ENCODE data around the gene ITPK1. TPM values are rescaled to one million over a fixed set of nuclear protein-coding genes. Genes with fewer than 3 reads are reported as not detected.

ITPK1 gene
- total RNA-seq, 1 experiment from 2014 or later: 60.1 TPM

DNA sequence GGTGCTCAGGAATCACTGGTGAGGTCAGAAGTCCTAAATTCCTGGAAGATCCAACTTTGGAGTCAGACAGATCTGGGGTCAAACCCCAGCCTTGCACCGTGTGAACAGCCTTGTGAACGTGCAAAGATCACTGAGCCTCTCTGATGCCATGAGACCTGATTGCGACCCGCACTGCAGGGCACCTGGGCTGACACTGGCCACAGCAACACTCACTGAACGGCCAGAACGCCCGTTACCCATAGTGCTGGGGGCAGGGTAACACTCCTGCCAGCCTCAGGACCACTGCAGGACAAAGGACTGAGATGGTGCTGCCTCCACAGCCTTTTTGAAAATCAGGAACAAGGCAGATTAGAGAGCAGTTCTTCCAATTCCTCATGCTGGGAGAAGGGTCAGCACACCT lies 164.5 kb downstream of the ITPK1 start:
- Mint-ChIP-seq H3K4me1 (ENCODE audit: low read depth, unreplicated experiment) (no peaks in the 10 kb centered on the region), H3K36me3 (ENCODE audit: insufficient read depth, unreplicated experiment) (peaks cover 22% of the 10 kb centered on the region), H3K4me3 (ENCODE audit: unreplicated experiment) (no peak overlapping the region), H3K9me3 (ENCODE audit: unreplicated experiment) (no peaks in the 10 kb centered on the region), H3K27me3 (ENCODE audit: insufficient read depth, unreplicated experiment) (no peaks in the 10 kb centered on the region), H3K27ac (ENCODE audit: unreplicated experiment) (no peak overlapping the region)
- intact Hi-C loops (cut with micrococcal nuclease; ENCODE audit: unreplicated experiment): loop anchor here (5.0 kb wide), 1 partner anchor 141 kb away; no protein-coding TSS in a partner anchor
- ChIA-PET POLR2A (no interaction called here), CTCF (interaction anchor here (1.0 to 1.5 kb wide), 3 partner anchors 60 to 164 kb away, joined by 3 to 7 read pairs (median 5); partner anchors contain the start of gene ITPK1)
- Histone ChIP-seq H3K27me3 (replicated peaks; ENCODE audit: control insufficient read depth, insufficient read depth, low read length) (no peaks in the 10 kb centered on the region), H3K9me3 (no peaks in the 10 kb centered on the region), H3K36me3 (ENCODE audit: control insufficient read depth, insufficient read depth, low read length) (0 out of 2 replicates have a peak, but pooled peaks cover 2% of the 10 kb centered on the region), H3K4me3 (ENCODE audit: low read depth, low read length) (no peak overlapping the region), H3K4me1 (no peaks in the 10 kb centered on the region)
- BruUV-seq (replicated peaks): no TSS peak
- DNase-seq: no peak
- TF ChIP-seq, protein P1, sequence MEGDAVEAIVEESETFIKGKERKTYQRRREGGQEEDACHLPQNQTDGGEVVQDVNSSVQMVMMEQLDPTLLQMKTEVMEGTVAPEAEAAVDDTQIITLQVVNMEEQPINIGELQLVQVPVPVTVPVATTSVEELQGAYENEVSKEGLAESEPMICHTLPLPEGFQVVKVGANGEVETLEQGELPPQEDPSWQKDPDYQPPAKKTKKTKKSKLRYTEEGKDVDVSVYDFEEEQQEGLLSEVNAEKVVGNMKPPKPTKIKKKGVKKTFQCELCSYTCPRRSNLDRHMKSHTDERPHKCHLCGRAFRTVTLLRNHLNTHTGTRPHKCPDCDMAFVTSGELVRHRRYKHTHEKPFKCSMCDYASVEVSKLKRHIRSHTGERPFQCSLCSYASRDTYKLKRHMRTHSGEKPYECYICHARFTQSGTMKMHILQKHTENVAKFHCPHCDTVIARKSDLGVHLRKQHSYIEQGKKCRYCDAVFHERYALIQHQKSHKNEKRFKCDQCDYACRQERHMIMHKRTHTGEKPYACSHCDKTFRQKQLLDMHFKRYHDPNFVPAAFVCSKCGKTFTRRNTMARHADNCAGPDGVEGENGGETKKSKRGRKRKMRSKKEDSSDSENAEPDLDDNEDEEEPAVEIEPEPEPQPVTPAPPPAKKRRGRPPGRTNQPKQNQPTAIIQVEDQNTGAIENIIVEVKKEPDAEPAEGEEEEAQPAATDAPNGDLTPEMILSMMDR (IDR thresholded peaks at IDR 0.05; ENCODE audit: insufficient read depth in 1 of 2, low read depth in 1 of 2, low read length in 1 of 2, severe bottlenecking in 1 of 2, unreplicated experiment in 1 of 2): no peak

DNA sequence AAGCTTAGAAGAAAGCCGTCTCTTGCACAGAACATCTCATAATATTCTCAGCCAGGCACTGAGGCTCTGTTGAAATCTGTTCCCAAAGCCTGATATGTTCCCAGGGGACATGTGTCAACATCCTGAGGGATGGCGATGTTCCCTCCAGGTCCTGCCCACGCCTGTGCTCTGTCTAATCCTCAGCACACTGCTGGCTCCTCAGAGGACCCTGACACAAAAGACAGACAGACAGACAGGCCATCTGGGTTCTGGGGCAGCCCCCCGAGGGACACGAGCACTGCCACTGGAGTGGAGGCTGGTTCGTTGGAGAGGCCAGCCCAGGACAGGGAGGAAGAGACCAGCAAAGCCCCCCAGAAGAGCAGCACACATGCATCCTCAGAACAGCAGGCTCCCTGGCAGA lies 165.0 kb downstream of the ITPK1 start:
- no peak overlapping the region for H3K27ac Mint-ChIP-seq (ENCODE audit: unreplicated experiment)
- CTCF ChIA-PET: no interaction called here
- no peaks in the 10 kb centered on the region for H3K9me3 Mint-ChIP-seq (ENCODE audit: unreplicated experiment)
- no peaks in the 10 kb centered on the region for H3K27me3 Mint-ChIP-seq (ENCODE audit: insufficient read depth, unreplicated experiment)
- H3K4me1 Mint-ChIP-seq (ENCODE audit: low read depth, unreplicated experiment): no peaks in the 10 kb centered on the region
- 0 out of 2 replicates have a peak, but pooled peaks cover 2% of the 10 kb centered on the region for H3K36me3 ChIP-seq (ENCODE audit: control insufficient read depth, insufficient read depth, low read length)
- H3K9me3 ChIP-seq: no peaks in the 10 kb centered on the region
- intact Hi-C loops (cut with micrococcal nuclease; ENCODE audit: unreplicated experiment): loop anchor here (5.0 kb wide), 1 partner anchor 142 kb away; no protein-coding TSS in a partner anchor
- POLR2A ChIA-PET: no interaction called here
- no peaks in the 10 kb centered on the region for H3K27me3 ChIP-seq (replicated peaks; ENCODE audit: control insufficient read depth, insufficient read depth, low read length)
- H3K4me3 Mint-ChIP-seq (ENCODE audit: unreplicated experiment): no peak overlapping the region
- H3K4me3 ChIP-seq (ENCODE audit: low read depth, low read length): no peak overlapping the region
- TF ChIP-seq, protein P1 (IDR thresholded peaks at IDR 0.05; ENCODE audit: insufficient read depth in 1 of 2, low read depth in 1 of 2, low read length in 1 of 2, severe bottlenecking in 1 of 2, unreplicated experiment in 1 of 2): no peak
- no TSS peak for BruUV-seq (replicated peaks)
- H3K4me1 ChIP-seq: no peaks in the 10 kb centered on the region
- no peak for DNase-seq
- H3K36me3 Mint-ChIP-seq (ENCODE audit: insufficient read depth, unreplicated experiment): peaks cover 22% of the 10 kb centered on the region

DNA sequence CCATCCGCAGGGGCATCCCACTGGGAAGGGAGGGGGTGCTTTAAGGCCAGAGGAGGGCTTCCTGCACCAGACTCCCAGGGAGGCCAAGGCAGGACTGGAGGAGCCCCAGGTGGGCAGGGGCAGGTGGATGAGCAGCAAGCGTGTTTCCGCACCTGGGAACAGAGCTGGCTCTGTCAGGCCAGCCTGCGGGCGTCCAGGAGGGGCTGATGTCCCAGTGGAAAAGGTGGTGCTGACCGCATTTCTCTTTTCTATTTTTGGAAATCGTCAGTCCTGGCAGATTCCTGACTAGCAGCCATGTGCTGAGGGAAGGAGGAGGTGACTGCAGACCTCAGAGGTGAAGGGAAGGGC lies 165.6 kb downstream of the ITPK1 start:
- Histone ChIP-seq H3K4me1 (no peaks in the 10 kb centered on the region), H3K9me3 (no peaks in the 10 kb centered on the region), H3K36me3 (ENCODE audit: control insufficient read depth, insufficient read depth, low read length) (0 out of 2 replicates have a peak, but pooled peaks cover 2% of the 10 kb centered on the region), H3K4me3 (ENCODE audit: low read depth, low read length) (no peak overlapping the region), H3K27me3 (replicated peaks; ENCODE audit: control insufficient read depth, insufficient read depth, low read length) (no peaks in the 10 kb centered on the region)
- no peak for DNase-seq
- Mint-ChIP-seq H3K4me1 (ENCODE audit: low read depth, unreplicated experiment) (no peaks in the 10 kb centered on the region), H3K9me3 (ENCODE audit: unreplicated experiment) (no peaks in the 10 kb centered on the region), H3K36me3 (ENCODE audit: insufficient read depth, unreplicated experiment) (peaks cover 22% of the 10 kb centered on the region), H3K27me3 (ENCODE audit: insufficient read depth, unreplicated experiment) (no peaks in the 10 kb centered on the region), H3K27ac (ENCODE audit: unreplicated experiment) (no peak overlapping the region), H3K4me3 (ENCODE audit: unreplicated experiment) (no peak overlapping the region)
- CTCF ChIA-PET: no interaction called here
- intact Hi-C loops (cut with micrococcal nuclease; ENCODE audit: unreplicated experiment): loop anchor here (5.0 kb wide), 1 partner anchor 142 kb away; no protein-coding TSS in a partner anchor
- TF ChIP-seq, protein P1 (IDR thresholded peaks at IDR 0.05; ENCODE audit: insufficient read depth in 1 of 2, low read depth in 1 of 2, low read length in 1 of 2, severe bottlenecking in 1 of 2, unreplicated experiment in 1 of 2): no peak
- no TSS peak for BruUV-seq (replicated peaks)
- POLR2A ChIA-PET: no interaction called here
